Progenitor cell of endocrine pancreas (in vitro differentiated cells): Measurements from ENCODE around the gene MMP21. TPM values are rescaled to one million over a fixed set of nuclear protein-coding genes. Genes with fewer than 3 reads are reported as not detected.

ENCODE experiments used
- DNase-seq: peaks from one replicate; pipeline ENCODE4 v3.0.0; 2021; ENCODE audit warnings: low spot score; ENCODE audit not compliant: unreplicated experiment
- H3K27ac Mint-ChIP-seq: 2 replicates; pipeline ENCODE4 v1.8.0; 2021; ENCODE audit warnings: mild to moderate bottlenecking, moderate library complexity, mixed read lengths
- H3K27me3 Mint-ChIP-seq: 2 replicates; pipeline ENCODE4 v1.8.0; 2021; ENCODE audit warnings: mixed read lengths
- H3K36me3 Mint-ChIP-seq: 2 replicates; pipeline ENCODE4 v1.8.0; 2022; ENCODE audit warnings: mixed read lengths; ENCODE audit not compliant: insufficient read depth
- H3K4me1 Mint-ChIP-seq: 2 replicates; pipeline ENCODE4 v1.8.0; 2021; ENCODE audit warnings: low read depth, mixed read lengths
- H3K4me3 Mint-ChIP-seq: 2 replicates; pipeline ENCODE4 v1.8.0; 2021; ENCODE audit warnings: low read depth, mild to moderate bottlenecking, moderate library complexity, mixed read lengths
- H3K9me3 Mint-ChIP-seq: 2 replicates; pipeline ENCODE4 v1.8.0; 2021; ENCODE audit warnings: low read depth, mixed read lengths
- total RNA-seq: library from RNA; stranded (reverse); gene quantifications from 2 replicates; pipeline ENCODE4 v1.2.1, GENCODE V29; 2021
- TF ChIP-seq, protein P1 (sequence below): fragments of 200-600 bp; sonication (generic); IDR thresholded peaks from one replicate; pipeline ENCODE4 v1.5.0; 2021; ENCODE audit warnings: antibody characterized with exemption, mild to moderate bottlenecking; ENCODE audit not compliant: unreplicated experiment

The MMP21 gene
- total RNA-seq, 1 donor from 2014 or later, result not detected

DNA sequence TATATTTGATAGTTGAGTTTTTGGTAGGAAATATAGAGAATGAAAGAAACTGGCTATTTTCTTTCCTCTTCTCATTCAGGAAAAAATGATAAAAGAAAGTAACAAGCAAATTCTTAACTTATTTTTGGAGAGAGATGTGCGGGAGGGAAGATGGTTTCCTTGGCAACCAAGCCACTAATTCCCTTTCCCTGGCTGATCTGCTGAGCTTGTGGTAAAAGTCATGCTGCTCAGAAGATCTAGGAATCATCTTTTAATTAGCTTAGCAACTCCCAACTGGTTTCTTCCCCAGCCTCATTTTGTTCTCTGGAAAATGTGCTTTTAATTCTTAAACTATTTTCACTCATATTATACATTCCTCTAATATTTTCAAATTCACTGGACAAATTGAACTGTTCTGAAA lies 35.6 kb upstream of the MMP21 start:
- H3K4me3 Mint-ChIP-seq, result no peak overlapping the region
- H3K4me1 Mint-ChIP-seq, result no peaks in the 10 kb centered on the region
- H3K27ac Mint-ChIP-seq, result no peak overlapping the region
- H3K27me3 Mint-ChIP-seq, result no peaks in the 10 kb centered on the region
- TF ChIP-seq, protein P1, sequence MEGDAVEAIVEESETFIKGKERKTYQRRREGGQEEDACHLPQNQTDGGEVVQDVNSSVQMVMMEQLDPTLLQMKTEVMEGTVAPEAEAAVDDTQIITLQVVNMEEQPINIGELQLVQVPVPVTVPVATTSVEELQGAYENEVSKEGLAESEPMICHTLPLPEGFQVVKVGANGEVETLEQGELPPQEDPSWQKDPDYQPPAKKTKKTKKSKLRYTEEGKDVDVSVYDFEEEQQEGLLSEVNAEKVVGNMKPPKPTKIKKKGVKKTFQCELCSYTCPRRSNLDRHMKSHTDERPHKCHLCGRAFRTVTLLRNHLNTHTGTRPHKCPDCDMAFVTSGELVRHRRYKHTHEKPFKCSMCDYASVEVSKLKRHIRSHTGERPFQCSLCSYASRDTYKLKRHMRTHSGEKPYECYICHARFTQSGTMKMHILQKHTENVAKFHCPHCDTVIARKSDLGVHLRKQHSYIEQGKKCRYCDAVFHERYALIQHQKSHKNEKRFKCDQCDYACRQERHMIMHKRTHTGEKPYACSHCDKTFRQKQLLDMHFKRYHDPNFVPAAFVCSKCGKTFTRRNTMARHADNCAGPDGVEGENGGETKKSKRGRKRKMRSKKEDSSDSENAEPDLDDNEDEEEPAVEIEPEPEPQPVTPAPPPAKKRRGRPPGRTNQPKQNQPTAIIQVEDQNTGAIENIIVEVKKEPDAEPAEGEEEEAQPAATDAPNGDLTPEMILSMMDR, result no peak
- peaks cover 10% of the 10 kb centered on the region for H3K36me3 Mint-ChIP-seq
- no peak for DNase-seq
- H3K9me3 Mint-ChIP-seq, result no peaks in the 10 kb centered on the region

GRCh38 chr10:125808047-125808446 lies 32.4 kb upstream of the MMP21 start:
- Mint-ChIP-seq H3K4me1 (no peaks in the 10 kb centered on the region), H3K27me3 (no peaks in the 10 kb centered on the region), H3K27ac (no peak overlapping the region), H3K9me3 (no peaks in the 10 kb centered on the region), H3K36me3 (peaks cover 11% of the 10 kb centered on the region), H3K4me3 (no peak overlapping the region)
- no peak for DNase-seq
- TF ChIP-seq, protein P1, result no peak

DNA sequence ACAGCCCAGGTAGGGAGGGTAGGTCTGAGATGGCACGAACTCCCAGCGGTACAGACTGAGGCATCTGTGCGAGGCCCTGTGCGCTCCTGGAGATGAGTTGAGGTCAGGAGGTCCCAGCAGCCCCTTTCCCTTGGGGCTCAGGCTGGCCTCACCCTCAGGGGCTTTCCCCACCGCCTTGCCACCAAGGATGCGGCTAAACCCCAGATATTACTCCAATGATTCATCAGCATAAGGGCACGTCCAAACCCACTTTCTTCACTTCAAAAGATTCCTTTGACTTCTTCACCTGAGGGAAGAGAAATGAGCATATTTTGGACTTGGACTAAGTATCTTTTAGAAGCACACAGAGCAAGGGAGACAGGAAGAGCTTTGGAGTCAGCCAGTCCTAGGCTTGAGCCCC lies 27.1 kb upstream of the MMP21 start:
- H3K4me3 Mint-ChIP-seq, result no peak overlapping the region
- H3K27ac Mint-ChIP-seq, result no peak overlapping the region
- peaks cover 8% of the 10 kb centered on the region for H3K36me3 Mint-ChIP-seq
- no peaks in the 10 kb centered on the region for H3K9me3 Mint-ChIP-seq
- TF ChIP-seq, protein P1, result no peak
- no peak for DNase-seq
- H3K4me1 Mint-ChIP-seq, result peaks cover 17% of the 10 kb centered on the region
- H3K27me3 Mint-ChIP-seq, result no peaks in the 10 kb centered on the region

DNA sequence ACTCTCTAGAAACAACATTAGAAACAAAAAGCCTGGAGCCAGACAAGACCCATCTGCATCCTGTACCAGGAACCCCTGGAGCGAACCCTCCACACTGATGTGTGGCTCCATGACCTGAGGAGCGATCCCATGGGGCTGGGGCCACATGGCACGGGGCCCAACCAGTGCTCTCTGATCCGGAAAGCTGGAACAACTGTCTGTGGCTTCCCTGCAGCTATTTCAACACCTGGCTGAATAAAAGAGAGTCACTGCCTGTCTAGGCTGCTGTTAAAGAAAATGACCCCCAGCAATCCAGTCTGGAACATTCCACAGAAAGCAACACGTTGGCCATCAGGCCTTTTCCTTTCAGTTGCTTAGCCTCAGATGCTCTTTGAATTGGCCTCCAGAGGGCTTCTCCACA lies 26.5 kb upstream of the MMP21 start:
- DNase-seq, result no peak
- no peak overlapping the region for H3K4me3 Mint-ChIP-seq
- H3K27me3 Mint-ChIP-seq, result no peaks in the 10 kb centered on the region
- TF ChIP-seq, protein P1, result no peak
- peaks cover 8% of the 10 kb centered on the region for H3K36me3 Mint-ChIP-seq
- peaks cover 17% of the 10 kb centered on the region for H3K4me1 Mint-ChIP-seq
- H3K27ac Mint-ChIP-seq, result no peak overlapping the region
- no peaks in the 10 kb centered on the region for H3K9me3 Mint-ChIP-seq

GRCh38 chr10:125801574-125801973 lies 26.0 kb upstream of the MMP21 start:
- TF ChIP-seq, protein P1, result no peak
- Mint-ChIP-seq H3K27ac (no peak overlapping the region), H3K9me3 (no peaks in the 10 kb centered on the region), H3K27me3 (no peaks in the 10 kb centered on the region), H3K4me1 (peaks cover 17% of the 10 kb centered on the region), H3K36me3 (peaks cover 10% of the 10 kb centered on the region), H3K4me3 (no peak overlapping the region)
- DNase-seq, result no peak
